ENCODE measurements around the gene IRS1. TPM values are rescaled to one million over a fixed set of nuclear protein-coding genes. Genes with fewer than 3 reads are reported as not detected.

IRS1 gene
- total and polyA plus RNA-seq, 2 experiments from 2014 or later, result 10.9 to 25.6 TPM

GRCh38 chr2:226742347-226742746 is 57.3 kb downstream of the IRS1 start:
- Histone ChIP-seq H3K79me2 (peaks cover 64% of the 10 kb centered on the region), H4K20me1 (ENCODE audit: insufficient read depth, poor library complexity, severe bottlenecking) (no peaks in the 10 kb centered on the region), H3K9me3 (ENCODE audit: low read depth) (no peaks in the 10 kb centered on the region), H3K27me3 (no peaks in the 10 kb centered on the region), H2AFZ (no peak overlapping the region), H3K27ac (no peak overlapping the region), H3K4me3 (no peak overlapping the region), H3K9me2 (replicated peaks; ENCODE audit: insufficient read depth) (no peaks in the 10 kb centered on the region), H3K36me3 (replicated peaks; ENCODE audit: insufficient read depth, low read depth) (no peaks in the 10 kb centered on the region), H3K4me2 (no peak overlapping the region), H3K4me1 (ENCODE audit: insufficient read depth) (peaks cover 37% of the 10 kb centered on the region)
- no peak for DNase-seq (ENCODE audit: low spot score)
- WGBS (ENCODE audit: low lambda C conversion rate, missing lambda C conversion rate), result 93% methylated on average over 5 of the region's 5 CpGs
- TF ChIP-seq EZH2 (IDR thresholded peaks at IDR 0.05; ENCODE audit: borderline replicate concordance) (no peak), EZH2phosphoT487 (IDR thresholded peaks at IDR 0.05; ENCODE audit: low read depth, severe bottlenecking, unreplicated experiment) (no peak), CTCF (IDR thresholded peaks at IDR 0.05; ENCODE audit: poor library complexity) (no peak)

- H3K36me3 ChIP-seq (replicated peaks; ENCODE audit: insufficient read depth, low read depth), result no peaks in the 10 kb centered on the region
- peaks cover 66% of the 10 kb centered on the region for H3K79me2 ChIP-seq
- no peak for TF ChIP-seq EZH2 (IDR thresholded peaks at IDR 0.05; ENCODE audit: borderline replicate concordance)
- TF ChIP-seq CTCF (IDR thresholded peaks at IDR 0.05; ENCODE audit: poor library complexity), result no peak
- TF ChIP-seq EZH2phosphoT487 (IDR thresholded peaks at IDR 0.05; ENCODE audit: low read depth, severe bottlenecking, unreplicated experiment), result no peak
- H4K20me1 ChIP-seq (ENCODE audit: insufficient read depth, poor library complexity, severe bottlenecking), result no peaks in the 10 kb centered on the region
- H3K9me3 ChIP-seq (ENCODE audit: low read depth), result no peaks in the 10 kb centered on the region
- no peak for DNase-seq (ENCODE audit: low spot score)
- H3K4me2 ChIP-seq, result peak overlapping the region; percentile 1
- no peaks in the 10 kb centered on the region for H3K27me3 ChIP-seq
- no peak overlapping the region for H3K4me3 ChIP-seq
- H3K4me1 ChIP-seq (ENCODE audit: insufficient read depth), result peaks cover 37% of the 10 kb centered on the region
- H2AFZ ChIP-seq, result no peak overlapping the region
- peak overlapping the region; percentile 81 for H3K27ac ChIP-seq
- 30% methylated on average over 3 of the region's 3 CpGs for WGBS (ENCODE audit: low lambda C conversion rate, missing lambda C conversion rate)
- no peaks in the 10 kb centered on the region for H3K9me2 ChIP-seq (replicated peaks; ENCODE audit: insufficient read depth)
Measured at GRCh38 chr2:226740039-226740648, 59.5 kb downstream of the IRS1 start.

- H3K4me2 ChIP-seq, result peak overlapping the region; percentile 35
- H4K20me1 ChIP-seq (ENCODE audit: insufficient read depth, poor library complexity, severe bottlenecking), result no peaks in the 10 kb centered on the region
Measured at GRCh38 chr2:226739545-226740030, 60.0 kb downstream of the IRS1 start.

More at GRCh38 chr2:226739545-226740030, 60.0 kb downstream of the IRS1 start:
- Histone ChIP-seq H2AFZ (no peak overlapping the region), H3K4me1 (ENCODE audit: insufficient read depth) (peaks cover 41% of the 10 kb centered on the region), H3K79me2 (peaks cover 66% of the 10 kb centered on the region), H3K36me3 (replicated peaks; ENCODE audit: insufficient read depth, low read depth) (no peaks in the 10 kb centered on the region), H3K4me3 (no peak overlapping the region), H3K9me3 (ENCODE audit: low read depth) (no peaks in the 10 kb centered on the region), H3K9me2 (replicated peaks; ENCODE audit: insufficient read depth) (no peaks in the 10 kb centered on the region), H3K27me3 (no peaks in the 10 kb centered on the region), H3K27ac (peak overlapping the region; percentile 81)
- TF ChIP-seq CTCF (IDR thresholded peaks at IDR 0.05; ENCODE audit: poor library complexity) (no peak), EZH2phosphoT487 (IDR thresholded peaks at IDR 0.05; ENCODE audit: low read depth, severe bottlenecking, unreplicated experiment) (no peak), EZH2 (IDR thresholded peaks at IDR 0.05; ENCODE audit: borderline replicate concordance) (no peak)
- 74% methylated on average over 6 of the region's 6 CpGs for WGBS (ENCODE audit: low lambda C conversion rate, missing lambda C conversion rate)
- no peak for DNase-seq (ENCODE audit: low spot score)

Data from hepatocyte (in vitro differentiated cells).